Stimulated activated CD4-positive, alpha-beta T cell treated with anti-CD3 and anti-CD28 coated beads, TNF-alpha, amount 100 ng/mL, for 1 hour (primary cell): ENCODE data around the gene RNU7-1.

ENCODE experiments used
- DNase-seq, 3 donors: peaks; one replicate each; pipeline ENCODE4 v3.0.0-alpha.2; 2020; ENCODE audit warnings: low read depth in 3 of 3, low spot score in 1 of 3

The RNU7-1 gene

GRCh38 chr12:6963016-6963731, 19.6 kb downstream of the RNU7-1 start:
- no peak for DNase-seq

DNA sequence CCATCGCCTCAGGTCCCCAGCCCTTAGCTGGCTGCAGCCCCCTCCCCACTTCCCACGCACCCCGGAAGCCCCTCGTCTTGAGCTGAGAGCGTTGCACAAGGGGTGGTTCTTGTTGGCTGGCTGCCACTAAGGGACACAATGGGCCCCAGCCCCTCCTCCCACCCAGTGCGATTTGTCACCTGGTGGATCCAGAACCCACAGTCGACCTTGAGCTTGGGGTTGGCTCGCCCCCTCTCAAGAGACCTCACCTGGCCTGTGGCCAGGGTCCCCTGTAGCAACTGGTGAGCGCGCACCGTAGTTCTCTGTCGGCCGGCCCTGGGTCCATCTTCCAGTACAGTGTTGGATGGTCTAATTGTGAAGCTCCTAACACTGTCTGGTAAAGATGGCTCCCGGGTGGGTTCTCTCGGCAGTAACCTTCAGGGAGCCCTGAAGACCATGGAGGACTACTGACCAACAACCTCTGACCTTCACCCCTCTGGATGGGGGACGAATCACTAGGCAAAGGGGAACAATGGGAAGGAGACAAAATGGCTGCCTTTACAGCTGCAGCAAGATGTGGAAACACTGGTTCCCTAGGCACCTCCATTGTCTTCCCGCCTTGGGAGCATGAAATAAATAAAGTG, 20.3 kb downstream of the RNU7-1 start:
- no peak for DNase-seq

- DNase-seq, result no peak
Measured at GRCh38 chr12:6964605-6965025, 21.0 kb downstream of the RNU7-1 start.

- DNase-seq, result peak; percentile 77 to 85 (median 80)
Measured at GRCh38 chr12:6965026-6965661, 21.5 kb downstream of the RNU7-1 start.

DNA sequence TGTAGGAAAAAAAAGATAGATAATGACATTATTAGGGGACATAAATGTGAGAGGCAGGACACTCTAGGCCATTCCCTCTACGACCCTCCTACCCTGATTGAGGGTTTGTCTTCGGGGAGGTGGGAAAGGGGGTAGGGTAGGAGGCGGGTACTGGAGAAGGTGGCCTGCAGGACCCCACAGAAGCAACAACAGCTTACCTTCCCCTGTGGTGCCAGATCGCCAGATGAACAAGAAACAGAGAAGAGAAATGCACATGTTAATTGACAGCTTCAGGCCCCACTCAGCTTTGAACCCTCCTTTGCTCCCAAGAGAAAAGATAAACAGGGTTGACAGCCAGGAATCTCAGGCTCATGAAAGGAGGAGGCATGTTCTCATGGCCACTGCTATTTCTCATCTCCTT, 22.1 kb downstream of the RNU7-1 start:
- DNase-seq, result no peak

DNA sequence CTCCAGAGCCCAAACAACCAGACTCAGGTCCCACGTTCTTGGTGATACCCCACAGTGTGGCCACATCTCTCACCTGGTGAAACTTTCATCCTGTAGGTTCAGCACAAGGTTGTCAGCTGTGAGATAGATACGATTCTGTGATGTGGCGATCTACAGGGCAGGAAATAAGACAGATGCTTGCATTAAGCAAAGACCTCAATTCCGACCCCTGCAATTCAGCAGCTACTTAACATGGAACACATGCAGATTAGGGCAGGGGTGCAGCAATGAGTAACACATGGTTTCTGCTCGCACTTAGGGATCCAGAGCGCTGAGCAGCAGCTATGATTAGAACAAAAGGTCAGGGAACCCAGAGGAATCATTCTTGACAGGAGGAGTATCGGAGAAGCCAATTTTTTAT, 22.7 kb downstream of the RNU7-1 start:
- no peak for DNase-seq

- no peak for DNase-seq
Measured at GRCh38 chr12:6967651-6968100, 24.1 kb downstream of the RNU7-1 start.

DNA sequence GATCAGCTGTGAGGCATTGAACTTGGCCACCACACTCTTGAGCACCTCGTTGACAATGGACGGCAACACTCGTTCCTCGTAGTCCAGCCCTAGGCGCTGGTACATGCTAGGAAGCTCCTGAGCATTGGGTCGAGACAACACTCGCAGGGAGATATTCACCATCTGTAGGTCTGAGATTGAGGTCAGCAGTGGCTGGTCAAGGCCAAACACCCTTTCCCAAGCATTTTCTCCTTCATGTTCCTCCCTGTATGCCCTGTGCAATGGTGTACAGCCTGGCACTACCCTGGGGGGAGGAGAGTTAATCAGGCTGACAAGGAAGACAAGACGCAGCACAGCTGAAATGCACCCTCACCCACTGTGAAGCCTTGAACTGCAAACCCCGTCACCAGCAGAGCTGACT, 24.8 kb downstream of the RNU7-1 start:
- no peak for DNase-seq

DNA sequence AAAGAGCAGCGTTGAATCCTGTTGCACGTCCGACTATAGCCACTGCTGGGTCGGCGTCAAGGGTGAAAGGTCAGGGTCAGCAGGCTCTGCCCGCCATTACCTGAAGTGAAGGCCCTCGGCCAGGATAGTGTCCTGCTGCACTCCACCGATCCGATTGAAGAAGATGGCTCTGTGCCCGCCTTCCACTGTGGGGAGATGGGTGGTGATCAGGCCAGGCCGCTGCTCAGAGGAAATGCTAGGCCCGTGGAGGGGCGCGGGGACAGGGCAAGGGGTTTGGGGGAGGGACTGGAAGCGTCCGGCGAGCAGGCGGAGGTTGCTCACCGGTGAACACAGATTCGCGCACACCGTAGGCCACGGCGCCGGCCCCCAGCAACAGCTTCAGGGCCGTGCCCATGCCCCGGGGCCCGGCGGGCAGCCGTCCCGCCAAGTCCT, 26.5 kb downstream of the RNU7-1 start:
- no peak for DNase-seq

- DNase-seq, result no peak
Measured at GRCh38 chr12:6974180-6974579, 30.6 kb downstream of the RNU7-1 start.

DNA sequence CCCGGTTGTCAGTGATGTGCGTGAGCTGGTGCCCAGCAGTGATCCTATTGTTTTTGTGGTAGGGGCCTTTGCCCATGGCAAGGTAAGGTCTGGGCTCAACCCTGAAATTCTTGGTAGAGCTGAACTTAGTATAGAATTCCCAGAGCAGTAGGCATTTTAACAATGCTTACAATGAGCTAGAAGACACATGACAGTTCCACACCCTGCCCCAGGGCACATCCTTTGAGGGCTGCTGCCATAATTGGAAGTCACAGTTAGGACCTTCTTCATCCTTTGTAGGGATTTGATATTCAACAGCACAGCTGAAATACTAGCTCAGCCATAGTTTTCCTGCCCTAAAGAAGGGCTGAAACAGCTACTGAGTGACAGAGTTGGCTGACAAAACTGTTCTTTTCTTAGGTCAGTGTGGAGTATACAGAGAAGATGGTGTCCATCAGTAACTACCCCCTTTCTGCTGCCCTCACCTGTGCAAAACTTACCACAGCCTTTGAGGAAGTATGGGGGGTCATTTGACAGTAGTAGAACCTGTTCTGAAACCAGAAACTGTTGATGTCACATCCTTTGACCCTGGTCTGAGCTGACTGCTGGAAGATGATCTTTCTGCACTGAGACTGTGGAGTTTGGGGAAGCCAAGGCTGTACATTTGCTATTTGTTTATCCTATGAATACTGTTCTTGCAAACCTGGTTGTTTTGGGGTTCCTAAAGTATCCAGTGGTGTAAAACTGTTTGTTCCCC, 31.8 kb downstream of the RNU7-1 start:
- DNase-seq, result no peak

- no peak for DNase-seq
Measured at GRCh38 chr12:6977653-6978052, 34.0 kb downstream of the RNU7-1 start.

GRCh38 chr12:6978188-6978587, 34.6 kb downstream of the RNU7-1 start:
- no peak for DNase-seq

GRCh38 chr12:6978611-6979011, 35.0 kb downstream of the RNU7-1 start:
- no peak for DNase-seq

GRCh38 chr12:6979021-6979420, 35.4 kb downstream of the RNU7-1 start:
- no peak for DNase-seq

GRCh38 chr12:6979453-6979852, 35.8 kb downstream of the RNU7-1 start:
- no peak for DNase-seq

- DNase-seq, result no peak
Measured at GRCh38 chr12:6980075-6980474, 36.5 kb downstream of the RNU7-1 start.

DNA sequence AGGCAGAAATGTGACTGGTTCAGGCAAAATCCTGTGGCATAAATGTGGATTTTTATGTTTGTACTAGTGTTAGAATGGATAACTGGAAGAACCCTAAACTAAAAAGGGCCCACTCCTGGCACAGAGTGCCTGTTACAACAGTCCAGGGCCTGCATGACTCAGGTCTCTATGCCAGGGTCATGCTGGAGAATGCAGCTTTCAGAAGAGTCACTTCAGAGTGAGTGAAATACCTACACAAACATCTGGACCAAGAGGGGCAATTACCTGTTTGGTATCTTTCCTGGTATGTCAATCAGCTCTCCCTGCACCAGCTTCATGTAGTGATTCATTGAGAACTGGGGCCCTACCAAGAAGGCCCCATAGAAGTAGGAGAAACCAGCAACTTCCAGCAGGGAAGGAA, 37.1 kb downstream of the RNU7-1 start:
- DNase-seq, result no peak

DNA sequence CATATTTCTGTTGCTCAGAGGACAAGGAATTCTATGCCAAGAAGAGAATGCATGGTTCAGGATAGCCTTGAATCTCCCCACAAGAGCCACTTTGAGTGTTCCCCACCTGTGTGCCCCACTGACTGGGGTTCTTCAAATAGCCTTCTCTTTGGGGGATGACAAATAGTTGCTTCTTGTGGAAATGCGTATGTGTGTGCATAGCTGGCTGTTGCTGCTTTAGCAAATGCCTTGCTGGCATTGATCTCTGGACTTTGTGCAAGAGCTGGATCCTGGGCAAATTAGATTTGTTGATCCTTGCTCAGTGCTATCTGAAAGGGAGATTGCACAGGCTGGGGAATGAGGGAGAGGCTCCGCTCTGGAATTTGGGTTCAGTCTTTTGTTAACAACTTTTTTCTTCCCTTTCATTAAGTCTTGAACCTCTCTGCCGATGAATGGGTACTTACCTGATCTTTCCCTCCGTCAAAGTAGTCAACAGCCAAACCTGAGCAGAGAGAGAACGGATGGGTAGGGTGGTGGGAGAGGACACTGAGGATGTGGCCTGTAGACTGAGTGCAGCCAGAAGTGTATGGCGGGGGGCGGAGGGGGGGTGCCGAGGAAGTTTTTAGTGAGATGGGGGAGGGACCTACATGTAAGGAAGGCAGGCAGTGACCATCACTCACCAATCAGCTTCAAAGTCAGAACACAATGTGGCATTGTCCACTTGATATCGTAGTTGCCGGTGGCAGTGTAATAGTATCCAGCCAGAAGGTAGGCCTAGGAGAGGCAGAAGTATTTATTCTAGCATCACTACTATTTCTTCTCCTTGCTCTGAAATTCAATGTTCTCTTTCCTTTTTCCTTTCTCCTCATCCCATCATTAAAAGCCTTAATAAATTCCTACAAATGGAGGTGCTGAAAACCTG, 37.8 kb downstream of the RNU7-1 start:
- DNase-seq, result no peak

GRCh38 chr12:6982532-6982931, 38.9 kb downstream of the RNU7-1 start:
- no peak for DNase-seq
